ENCODE results near the gene MGST3.
"Not testable (repeated sequence)": the region's sequence is repeated elsewhere in the genome, so short reads cannot be mapped to it uniquely, and the experiment has no call there.

Gene MGST3

DNA sequence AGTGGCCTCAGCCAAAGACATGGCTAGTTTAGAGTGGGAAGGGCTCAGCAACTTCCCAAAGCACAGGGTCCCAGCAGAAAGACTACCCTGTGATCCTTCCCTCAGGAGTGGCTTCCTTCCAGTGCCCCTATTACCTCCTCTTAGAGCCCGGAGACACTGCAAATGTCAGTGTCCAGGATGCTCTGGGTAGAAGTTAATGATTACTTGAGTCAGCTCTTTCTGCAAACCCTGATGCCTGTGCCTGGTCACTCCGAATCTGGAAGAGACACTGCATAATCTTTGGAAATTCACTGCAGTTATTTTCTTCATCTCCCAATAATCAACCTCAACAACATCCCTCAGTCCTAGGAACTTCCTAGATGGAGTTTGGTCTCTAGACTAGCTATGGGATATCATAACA is 27.2 kb upstream of the MGST3 start:
- no peak overlapping the region for H3K4me3 ChIP-seq (ENCODE audit: low read depth in 1 of 2, low read length in 2 of 2)
- no peaks in the 10 kb centered on the region for H3K9me3 ChIP-seq (ENCODE audit: control insufficient read depth in 1 of 2, low read length in 2 of 2)
- H3K27me3 ChIP-seq (ENCODE audit: control insufficient read depth in 1 of 2, insufficient read depth in 2 of 2, low read length in 2 of 2): no peaks in the 10 kb centered on the region
- H3K9ac ChIP-seq (ENCODE audit: low read depth in 1 of 2, low read length in 2 of 2): no peak overlapping the region
- no peak overlapping the region for H3K27ac ChIP-seq (ENCODE audit: low read depth, low read length)
- H3K36me3 ChIP-seq (ENCODE audit: control insufficient read depth in 1 of 2, insufficient read depth in 2 of 2, low read length in 2 of 2): no peaks in the 10 kb centered on the region
- peaks cover 5 to 10% of the 10 kb centered on the region in 2 donors for H3K4me1 ChIP-seq (ENCODE audit: control insufficient read depth in 1 of 2, insufficient read depth in 2 of 2, low read length in 2 of 2)

DNA sequence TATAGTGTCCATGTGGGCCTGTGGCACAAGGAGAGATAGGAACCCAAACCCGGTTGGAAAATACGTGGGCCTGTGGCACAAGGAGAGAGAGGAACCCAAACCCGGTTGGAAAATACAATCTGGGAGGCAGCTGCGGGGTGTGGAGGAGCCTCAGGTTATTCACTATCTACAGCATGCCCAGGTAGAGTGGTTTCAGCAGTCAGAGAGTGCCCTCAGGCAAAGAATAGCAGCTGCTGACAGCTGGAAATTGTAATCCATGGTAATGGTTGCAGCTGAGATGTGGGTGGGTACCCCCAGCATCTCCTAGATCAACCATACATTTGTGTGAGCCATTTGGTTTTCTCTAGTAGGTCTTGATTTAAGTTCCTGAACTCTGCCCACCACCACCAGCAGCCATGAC is 25.8 kb upstream of the MGST3 start:
- no peaks in the 10 kb centered on the region for H3K36me3 ChIP-seq (ENCODE audit: control insufficient read depth in 1 of 2, insufficient read depth in 2 of 2, low read length in 2 of 2)
- H3K9ac ChIP-seq (ENCODE audit: low read depth in 1 of 2, low read length in 2 of 2): no peak overlapping the region
- no peaks in the 10 kb centered on the region for H3K9me3 ChIP-seq (ENCODE audit: control insufficient read depth in 1 of 2, low read length in 2 of 2)
- no peak overlapping the region for H3K27ac ChIP-seq (ENCODE audit: low read depth, low read length)
- peaks cover 3 to 10% of the 10 kb centered on the region in 2 donors for H3K4me1 ChIP-seq (ENCODE audit: control insufficient read depth in 1 of 2, insufficient read depth in 2 of 2, low read length in 2 of 2)
- H3K27me3 ChIP-seq (ENCODE audit: control insufficient read depth in 1 of 2, insufficient read depth in 2 of 2, low read length in 2 of 2): no peaks in the 10 kb centered on the region
- no peak overlapping the region for H3K4me3 ChIP-seq (ENCODE audit: low read depth in 1 of 2, low read length in 2 of 2)

DNA sequence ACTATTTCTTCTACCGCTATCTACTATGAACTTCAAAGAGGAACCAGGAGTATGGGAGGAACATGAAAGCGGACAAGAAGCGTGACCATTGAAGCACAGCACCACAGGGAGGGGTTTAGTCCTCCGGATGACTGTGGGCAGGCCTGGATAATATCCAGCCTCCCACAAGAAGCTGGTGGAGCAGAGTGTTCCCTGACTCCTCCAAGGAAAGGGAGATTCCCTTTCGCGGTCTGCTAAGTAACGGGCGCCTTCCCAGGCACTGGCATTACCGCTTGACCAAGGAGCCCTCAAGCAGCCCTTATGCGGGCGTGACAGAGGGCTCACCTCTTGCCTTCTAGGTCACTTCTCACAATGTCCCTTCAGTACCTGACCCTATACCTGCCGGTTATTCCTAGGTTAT is 24.4 kb upstream of the MGST3 start:
- not testable (repeated sequence) for H3K9me3 ChIP-seq (ENCODE audit: control insufficient read depth in 1 of 2, low read length in 2 of 2); H3K4me3 ChIP-seq (ENCODE audit: low read depth in 1 of 2, low read length in 2 of 2); H3K9ac ChIP-seq (ENCODE audit: low read depth in 1 of 2, low read length in 2 of 2)

DNA sequence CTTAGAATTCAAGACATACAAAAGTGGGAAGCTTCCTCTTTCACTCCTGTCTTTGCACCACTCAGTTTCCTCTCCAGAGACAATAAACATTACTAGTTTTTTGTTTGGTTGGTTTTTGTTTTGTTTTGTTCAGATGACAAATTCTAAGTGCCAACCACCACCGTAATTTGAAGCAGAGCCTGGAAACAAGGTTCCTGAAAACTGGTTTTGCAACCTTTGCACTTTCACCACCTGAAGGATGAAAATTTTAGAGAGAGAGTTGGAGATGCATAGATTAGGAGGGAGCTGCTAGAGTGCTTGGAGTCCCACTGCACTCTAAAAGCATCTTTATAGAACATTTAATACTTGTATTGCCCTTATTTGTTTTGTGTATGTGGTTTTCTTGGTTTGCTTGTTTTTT is 20.2 kb upstream of the MGST3 start:
- H3K4me3 ChIP-seq (ENCODE audit: low read depth in 1 of 2, low read length in 2 of 2): no peak overlapping the region
- no peak overlapping the region for H3K27ac ChIP-seq (ENCODE audit: low read depth, low read length)
- H3K4me1 ChIP-seq (ENCODE audit: control insufficient read depth in 1 of 2, insufficient read depth in 2 of 2, low read length in 2 of 2): no peaks in the 10 kb centered on the region
- no peak overlapping the region for H3K9ac ChIP-seq (ENCODE audit: low read depth in 1 of 2, low read length in 2 of 2)
- H3K27me3 ChIP-seq (ENCODE audit: control insufficient read depth in 1 of 2, insufficient read depth in 2 of 2, low read length in 2 of 2): no peaks in the 10 kb centered on the region
- H3K36me3 ChIP-seq (ENCODE audit: control insufficient read depth in 1 of 2, insufficient read depth in 2 of 2, low read length in 2 of 2): no peaks in the 10 kb centered on the region
- H3K9me3 ChIP-seq (ENCODE audit: control insufficient read depth in 1 of 2, low read length in 2 of 2): no peaks in the 10 kb centered on the region

More for the DNA sequence above, 24.4 kb upstream of the MGST3 start:
- H3K27me3 ChIP-seq (ENCODE audit: control insufficient read depth in 1 of 2, insufficient read depth in 2 of 2, low read length in 2 of 2); H3K27ac ChIP-seq (ENCODE audit: low read depth, low read length); H3K4me1 ChIP-seq (ENCODE audit: control insufficient read depth in 1 of 2, insufficient read depth in 2 of 2, low read length in 2 of 2); H3K36me3 ChIP-seq (ENCODE audit: control insufficient read depth in 1 of 2, insufficient read depth in 2 of 2, low read length in 2 of 2): not testable (repeated sequence)

DNA sequence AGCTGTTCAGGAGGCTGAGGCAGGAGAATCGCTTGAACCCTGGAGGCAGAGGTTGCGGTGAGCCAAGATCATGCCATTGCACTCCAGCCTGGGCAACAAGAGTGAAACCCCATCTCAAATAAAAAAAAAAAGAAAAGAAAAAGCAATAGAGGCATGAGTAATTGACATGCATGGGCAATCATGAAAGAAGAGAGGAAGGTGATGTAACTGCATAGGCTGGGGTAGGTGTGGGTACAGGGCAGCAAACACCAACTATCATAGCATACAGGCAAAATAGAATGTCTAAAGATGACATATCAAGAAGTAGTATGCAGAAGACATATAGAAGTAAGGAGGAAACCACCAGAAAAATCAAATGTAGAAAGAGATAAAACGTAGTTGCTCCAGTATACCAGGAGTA is 19.0 kb upstream of the MGST3 start:
- no peak overlapping the region for H3K9ac ChIP-seq (ENCODE audit: low read depth in 1 of 2, low read length in 2 of 2)
- no peaks in the 10 kb centered on the region for H3K9me3 ChIP-seq (ENCODE audit: control insufficient read depth in 1 of 2, low read length in 2 of 2)

DNA sequence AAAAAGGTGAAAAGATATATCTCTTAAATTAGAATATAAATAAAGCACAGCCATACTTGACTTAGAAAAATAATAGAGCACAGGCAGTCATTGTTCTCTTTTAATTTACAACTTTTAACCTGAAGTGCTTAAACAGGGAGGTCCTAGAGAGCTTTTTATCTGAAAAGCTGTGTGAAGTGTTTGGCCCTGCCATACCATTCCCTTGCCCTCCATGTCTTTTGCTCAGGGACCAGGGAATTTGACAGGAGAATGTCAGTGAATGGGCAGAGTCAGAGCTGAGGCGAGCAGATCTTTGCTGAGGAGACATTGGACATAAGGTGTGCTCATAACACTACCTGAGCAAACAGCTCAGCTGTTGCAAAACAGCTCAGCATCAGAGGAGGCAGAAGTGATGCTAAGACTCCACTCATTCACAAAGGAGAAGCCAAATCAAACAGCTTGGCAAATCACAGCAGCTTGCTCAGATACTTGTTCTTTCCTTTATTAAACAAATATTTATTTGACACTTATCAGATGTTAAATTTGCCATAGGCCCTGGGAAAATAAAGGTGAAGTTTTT is 14.9 kb upstream of the MGST3 start:
- Histone ChIP-seq H3K9me3 (ENCODE audit: control insufficient read depth in 1 of 2, low read length in 2 of 2) (no peaks in the 10 kb centered on the region), H3K27ac (ENCODE audit: low read depth, low read length) (no peak overlapping the region), H3K36me3 (ENCODE audit: control insufficient read depth in 1 of 2, insufficient read depth in 2 of 2, low read length in 2 of 2) (no peaks in the 10 kb centered on the region), H3K4me1 (ENCODE audit: control insufficient read depth in 1 of 2, insufficient read depth in 2 of 2, low read length in 2 of 2) (no peaks in the 10 kb centered on the region), H3K4me3 (ENCODE audit: low read depth in 1 of 2, low read length in 2 of 2) (no peak overlapping the region), H3K9ac (ENCODE audit: low read depth in 1 of 2, low read length in 2 of 2) (no peak overlapping the region), H3K27me3 (ENCODE audit: control insufficient read depth in 1 of 2, insufficient read depth in 2 of 2, low read length in 2 of 2) (no peaks in the 10 kb centered on the region)

More for the DNA sequence above, 19.0 kb upstream of the MGST3 start:
- Histone ChIP-seq H3K27ac (ENCODE audit: low read depth, low read length) (no peak overlapping the region), H3K4me3 (ENCODE audit: low read depth in 1 of 2, low read length in 2 of 2) (no peak overlapping the region), H3K4me1 (ENCODE audit: control insufficient read depth in 1 of 2, insufficient read depth in 2 of 2, low read length in 2 of 2) (no peaks in the 10 kb centered on the region), H3K36me3 (ENCODE audit: control insufficient read depth in 1 of 2, insufficient read depth in 2 of 2, low read length in 2 of 2) (no peaks in the 10 kb centered on the region), H3K27me3 (ENCODE audit: control insufficient read depth in 1 of 2, insufficient read depth in 2 of 2, low read length in 2 of 2) (no peaks in the 10 kb centered on the region)

DNA sequence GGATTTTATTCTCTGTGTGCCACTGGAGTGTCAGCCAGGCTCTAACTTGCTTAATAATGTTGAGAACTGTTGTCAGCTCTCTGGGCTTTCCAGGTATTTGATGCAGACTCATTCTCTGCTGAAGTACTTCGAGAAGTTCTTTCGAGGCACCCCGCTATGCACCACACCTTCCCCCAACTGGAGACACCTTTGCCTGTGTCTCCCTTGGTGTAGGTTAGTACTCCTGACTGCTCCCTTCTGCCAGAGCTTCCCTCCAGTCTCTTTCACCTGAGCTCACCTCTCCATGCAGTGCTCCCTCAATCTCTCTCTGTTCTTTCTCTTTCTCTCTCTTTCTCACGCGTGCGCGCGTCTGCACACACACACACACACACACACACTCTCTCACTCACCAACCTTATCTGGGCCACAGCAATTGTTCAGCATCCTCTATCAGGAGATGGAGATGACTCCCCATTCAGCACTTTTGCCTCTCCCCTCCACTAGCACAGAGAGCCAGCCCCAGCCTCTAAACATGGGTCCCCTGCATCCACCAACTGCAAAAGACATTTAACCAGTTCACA is 14.0 kb upstream of the MGST3 start:
- H3K4me1 ChIP-seq (ENCODE audit: control insufficient read depth in 1 of 2, insufficient read depth in 2 of 2, low read length in 2 of 2): no peaks in the 10 kb centered on the region
- no peak overlapping the region for H3K9ac ChIP-seq (ENCODE audit: low read depth in 1 of 2, low read length in 2 of 2)
- no peaks in the 10 kb centered on the region for H3K9me3 ChIP-seq (ENCODE audit: control insufficient read depth in 1 of 2, low read length in 2 of 2)
- no peaks in the 10 kb centered on the region for H3K27me3 ChIP-seq (ENCODE audit: control insufficient read depth in 1 of 2, insufficient read depth in 2 of 2, low read length in 2 of 2)
- no peak overlapping the region for H3K4me3 ChIP-seq (ENCODE audit: low read depth in 1 of 2, low read length in 2 of 2)
- H3K27ac ChIP-seq (ENCODE audit: low read depth, low read length): no peak overlapping the region
- no peaks in the 10 kb centered on the region for H3K36me3 ChIP-seq (ENCODE audit: control insufficient read depth in 1 of 2, insufficient read depth in 2 of 2, low read length in 2 of 2)

DNA sequence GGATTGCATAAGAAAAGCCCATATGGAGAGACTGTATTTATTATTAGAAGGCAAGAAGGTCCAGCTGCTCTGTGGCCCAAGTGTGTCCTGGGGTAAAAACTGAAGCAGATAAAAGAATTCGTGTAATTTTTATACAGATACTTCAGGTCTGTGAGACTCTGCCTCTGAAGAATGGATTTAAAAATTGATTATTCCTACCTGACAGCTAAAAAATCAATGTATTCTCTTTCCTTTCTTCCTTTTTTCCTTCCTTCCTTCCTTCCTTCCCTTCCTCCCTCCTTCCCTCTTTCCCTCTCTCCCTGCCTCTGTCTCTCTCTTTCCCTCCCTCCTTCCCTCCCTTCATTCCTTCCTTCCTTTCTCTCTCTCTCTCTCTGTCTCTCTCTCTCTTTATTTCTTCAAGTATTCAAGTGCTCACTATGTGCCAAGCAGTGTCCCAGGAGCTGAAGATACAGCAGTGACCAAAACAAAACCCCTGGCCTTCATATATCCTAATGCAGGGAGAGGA is 11.3 kb upstream of the MGST3 start:
- Histone ChIP-seq H3K4me1 (ENCODE audit: control insufficient read depth in 1 of 2, insufficient read depth in 2 of 2, low read length in 2 of 2) (no peaks in the 10 kb centered on the region), H3K27ac (ENCODE audit: low read depth, low read length) (no peak overlapping the region), H3K9ac (ENCODE audit: low read depth in 1 of 2, low read length in 2 of 2) (no peak overlapping the region), H3K36me3 (ENCODE audit: control insufficient read depth in 1 of 2, insufficient read depth in 2 of 2, low read length in 2 of 2) (no peaks in the 10 kb centered on the region), H3K9me3 (ENCODE audit: control insufficient read depth in 1 of 2, low read length in 2 of 2) (no peaks in the 10 kb centered on the region), H3K4me3 (ENCODE audit: low read depth in 1 of 2, low read length in 2 of 2) (no peak overlapping the region), H3K27me3 (ENCODE audit: control insufficient read depth in 1 of 2, insufficient read depth in 2 of 2, low read length in 2 of 2) (no peaks in the 10 kb centered on the region)

DNA sequence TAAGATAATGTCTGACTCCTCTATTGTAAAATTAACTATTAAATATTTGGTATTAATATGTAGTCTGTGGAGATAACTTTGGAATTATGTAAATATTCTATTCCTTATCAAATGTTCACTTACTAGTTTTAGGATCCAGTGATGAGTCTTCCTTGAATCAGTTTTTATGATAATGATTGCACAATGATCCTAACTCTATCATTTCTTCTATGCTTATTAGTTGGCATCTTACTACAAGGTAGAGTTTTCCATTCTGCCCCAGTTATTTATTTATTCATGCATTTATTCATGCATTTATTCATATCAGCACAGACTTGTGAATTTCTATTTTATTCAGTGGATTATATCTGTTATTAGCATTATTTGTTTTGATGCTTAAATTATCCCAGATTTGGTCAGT is 7.4 kb upstream of the MGST3 start:
- no peaks in the 10 kb centered on the region for H3K27me3 ChIP-seq (ENCODE audit: control insufficient read depth in 1 of 2, insufficient read depth in 2 of 2, low read length in 2 of 2)
- no peaks in the 10 kb centered on the region for H3K9me3 ChIP-seq (ENCODE audit: control insufficient read depth in 1 of 2, low read length in 2 of 2)
- no peak overlapping the region for H3K9ac ChIP-seq (ENCODE audit: low read depth in 1 of 2, low read length in 2 of 2)
- H3K27ac ChIP-seq (ENCODE audit: low read depth, low read length): no peak overlapping the region
- peaks cover 0 to 3% of the 10 kb centered on the region in 2 donors for H3K4me1 ChIP-seq (ENCODE audit: control insufficient read depth in 1 of 2, insufficient read depth in 2 of 2, low read length in 2 of 2)
- no peaks in the 10 kb centered on the region for H3K36me3 ChIP-seq (ENCODE audit: control insufficient read depth in 1 of 2, insufficient read depth in 2 of 2, low read length in 2 of 2)
- no peak overlapping the region for H3K4me3 ChIP-seq (ENCODE audit: low read depth in 1 of 2, low read length in 2 of 2)

DNA sequence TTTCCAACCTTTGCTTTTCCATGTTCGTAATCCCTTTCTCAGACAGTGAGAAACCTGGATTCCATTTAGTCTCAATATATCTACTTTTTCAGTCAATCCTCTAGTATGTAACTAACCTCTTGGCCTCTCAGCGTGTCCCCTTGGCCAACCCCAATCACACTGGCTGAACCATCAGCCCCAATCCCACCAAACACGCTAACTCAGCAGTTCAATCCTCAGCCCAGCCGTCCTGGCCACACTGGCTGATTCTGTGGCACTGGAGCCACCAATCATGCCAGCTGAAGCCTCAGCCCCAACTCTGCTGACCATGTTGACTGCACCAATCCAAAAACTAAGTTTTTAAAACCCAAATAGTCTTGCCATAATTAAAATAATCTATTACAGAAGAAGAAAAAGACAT is 6.6 kb upstream of the MGST3 start:
- Histone ChIP-seq H3K9me3 (ENCODE audit: control insufficient read depth in 1 of 2, low read length in 2 of 2) (no peaks in the 10 kb centered on the region), H3K4me1 (ENCODE audit: control insufficient read depth in 1 of 2, insufficient read depth in 2 of 2, low read length in 2 of 2) (peaks cover 6 to 7% of the 10 kb centered on the region in 2 donors), H3K36me3 (ENCODE audit: control insufficient read depth in 1 of 2, insufficient read depth in 2 of 2, low read length in 2 of 2) (no peaks in the 10 kb centered on the region)

More for the DNA sequence above, 6.6 kb upstream of the MGST3 start:
- Histone ChIP-seq H3K9ac (ENCODE audit: low read depth in 1 of 2, low read length in 2 of 2) (no peak overlapping the region), H3K4me3 (ENCODE audit: low read depth in 1 of 2, low read length in 2 of 2) (no peak overlapping the region), H3K27me3 (ENCODE audit: control insufficient read depth in 1 of 2, insufficient read depth in 2 of 2, low read length in 2 of 2) (no peaks in the 10 kb centered on the region), H3K27ac (ENCODE audit: low read depth, low read length) (no peak overlapping the region)
